ENCODE measurements around the gene NXPH3.

DNA sequence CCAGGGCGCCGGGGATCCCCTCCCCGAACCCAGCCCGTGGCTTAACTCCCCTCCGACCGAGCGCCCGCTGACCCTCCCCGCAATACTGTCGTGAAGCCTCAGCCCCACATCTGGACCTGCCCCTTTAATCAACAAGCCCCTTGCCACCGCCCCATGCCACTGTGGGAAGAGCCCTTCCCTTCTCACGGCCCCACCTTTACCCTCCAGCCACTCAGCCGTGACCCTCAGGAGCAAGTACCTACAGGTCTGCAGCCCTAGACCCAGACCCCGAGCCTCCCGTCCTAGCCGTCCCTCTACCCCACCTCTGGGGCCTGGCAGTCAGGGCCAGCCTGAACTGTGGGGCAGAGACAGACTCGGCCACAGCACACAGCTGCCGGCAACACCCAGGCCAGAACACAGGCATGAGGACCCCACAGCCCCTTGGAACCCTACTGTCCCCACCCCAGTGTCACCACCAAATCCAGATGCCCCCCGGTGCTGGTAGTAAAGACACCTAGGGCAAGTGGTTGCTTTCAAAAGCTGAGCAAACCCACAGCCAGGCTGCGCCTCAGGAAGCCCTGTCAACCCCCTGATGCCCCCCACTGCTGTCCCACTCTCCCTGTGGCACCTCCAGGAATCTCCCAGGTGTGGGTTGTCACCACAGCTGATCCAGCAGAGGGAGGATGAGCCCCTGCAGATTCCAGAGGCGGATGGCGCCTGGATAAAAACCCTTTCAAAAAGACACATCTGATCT is 1.4 kb downstream of the NXPH3 start:
- no peak for TF ChIP-seq POLR2A (IDR thresholded peaks at IDR 0.05)
- TF ChIP-seq, protein P1, sequence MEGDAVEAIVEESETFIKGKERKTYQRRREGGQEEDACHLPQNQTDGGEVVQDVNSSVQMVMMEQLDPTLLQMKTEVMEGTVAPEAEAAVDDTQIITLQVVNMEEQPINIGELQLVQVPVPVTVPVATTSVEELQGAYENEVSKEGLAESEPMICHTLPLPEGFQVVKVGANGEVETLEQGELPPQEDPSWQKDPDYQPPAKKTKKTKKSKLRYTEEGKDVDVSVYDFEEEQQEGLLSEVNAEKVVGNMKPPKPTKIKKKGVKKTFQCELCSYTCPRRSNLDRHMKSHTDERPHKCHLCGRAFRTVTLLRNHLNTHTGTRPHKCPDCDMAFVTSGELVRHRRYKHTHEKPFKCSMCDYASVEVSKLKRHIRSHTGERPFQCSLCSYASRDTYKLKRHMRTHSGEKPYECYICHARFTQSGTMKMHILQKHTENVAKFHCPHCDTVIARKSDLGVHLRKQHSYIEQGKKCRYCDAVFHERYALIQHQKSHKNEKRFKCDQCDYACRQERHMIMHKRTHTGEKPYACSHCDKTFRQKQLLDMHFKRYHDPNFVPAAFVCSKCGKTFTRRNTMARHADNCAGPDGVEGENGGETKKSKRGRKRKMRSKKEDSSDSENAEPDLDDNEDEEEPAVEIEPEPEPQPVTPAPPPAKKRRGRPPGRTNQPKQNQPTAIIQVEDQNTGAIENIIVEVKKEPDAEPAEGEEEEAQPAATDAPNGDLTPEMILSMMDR (IDR thresholded peaks at IDR 0.05) = no peak

Data from thyroid gland (tissue), 4 donors.